Neural cell (in vitro differentiated cells): ENCODE results near the gene ZSWIM5. TPM values are rescaled to one million over a fixed set of nuclear protein-coding genes. Genes with fewer than 3 reads are reported as not detected.

ENCODE experiments used
- H2AFZ ChIP-seq: fragments of 200-600, 300-800 bp; sonication (generic), shearing (Covaris generic); 2 replicates; pipeline ENCODE4 v1.6.0; 2014; ENCODE audit warnings: low read depth, mild to moderate bottlenecking, antibody characterized with exemption, low read length, moderate library complexity
- H3F3A ChIP-seq: fragments of 200-600 bp; shearing (Covaris generic); 2 replicates; pipeline ENCODE4 v1.6.1; 2016; ENCODE audit warnings: mild to moderate bottlenecking, moderate library complexity, mixed read lengths, antibody characterized with exemption, low read length; ENCODE audit not compliant: insufficient read depth, poor library complexity, severe bottlenecking
- H3K27ac ChIP-seq: fragments of 200-600, 300-800 bp; sonication (generic), shearing (Covaris generic); 2 replicates; pipeline ENCODE4 v1.5.1; 2014; ENCODE audit warnings: mild to moderate bottlenecking, low read length, moderate library complexity
- H3K27me3 ChIP-seq: fragments of 300-800, 200-600 bp; sonication (generic), shearing (Covaris generic); 2 replicates; pipeline ENCODE4 v1.6.0; 2014; ENCODE audit warnings: mild to moderate bottlenecking, low read depth, low read length, moderate library complexity; ENCODE audit not compliant: insufficient read depth
- H3K36me3 ChIP-seq: fragments of 300-800, 200-600 bp; sonication (generic), shearing (Covaris generic); 2 replicates; pipeline ENCODE4 v1.5.1; 2014; ENCODE audit warnings: mild to moderate bottlenecking, antibody characterized with exemption, low read length, moderate library complexity; ENCODE audit not compliant: insufficient read depth
- H3K4me2 ChIP-seq: fragments of 300-800, 200-600 bp; sonication (generic), shearing (Covaris generic); 2 replicates; pipeline ENCODE4 v1.6.0; 2014; ENCODE audit warnings: mild to moderate bottlenecking, low read length
- H3K4me3 ChIP-seq: fragments of 300-800, 200-600 bp; sonication (generic), shearing (Covaris generic); 2 replicates; pipeline ENCODE4 v1.5.1; 2014; ENCODE audit warnings: mild to moderate bottlenecking, low read length, moderate library complexity
- H3K79me2 ChIP-seq: fragments of 200-600 bp; shearing (Covaris generic); replicated peaks from 2 replicates; pipeline ENCODE4 v1.6.0; 2014; ENCODE audit warnings: mild to moderate bottlenecking, low read length, moderate library complexity; ENCODE audit not compliant: insufficient read depth
- H3K9ac ChIP-seq: fragments of 300-800, 200-600 bp; sonication (generic), shearing (Covaris generic); 2 replicates; pipeline ENCODE4 v1.6.1; 2016; ENCODE audit warnings: mild to moderate bottlenecking, low read length, mixed read lengths
- H3K9me2 ChIP-seq: fragments of 200-600 bp; shearing (Covaris generic); 2 replicates; pipeline ENCODE4 v1.6.1; 2016; ENCODE audit warnings: mild to moderate bottlenecking, low read length, mixed read lengths; ENCODE audit not compliant: insufficient read depth
- H3K9me3 ChIP-seq: fragments of 200-600, 300-800 bp; sonication (generic), shearing (Covaris generic); 2 replicates; pipeline ENCODE4 v1.6.1; 2016; ENCODE audit warnings: mild to moderate bottlenecking, mixed run types, low read length, moderate library complexity, mixed read lengths
- H4K20me1 ChIP-seq: fragments of 200-600 bp; shearing (Covaris generic); 2 replicates; pipeline ENCODE4 v1.6.1; 2016; ENCODE audit warnings: mild to moderate bottlenecking, mixed run types; ENCODE audit not compliant: insufficient read depth
- EP300 ChIP-seq: fragments of 450-650 bp; conservative IDR thresholded peaks from 2 replicates; pipeline ENCODE4 v1.6.1; 2014; ENCODE audit warnings: antibody characterized with exemption, mild to moderate bottlenecking, moderate library complexity; ENCODE audit not compliant: poor library complexity, severe bottlenecking
- EZH2 ChIP-seq: fragments of 200-600, 300-800 bp; shearing (Covaris generic), sonication (generic); IDR thresholded peaks from 2 replicates; pipeline ENCODE4 v1.6.1; 2014; ENCODE audit warnings: antibody characterized with exemption, low read length, borderline replicate concordance, mild to moderate bottlenecking; ENCODE audit not compliant: insufficient read depth, poor library complexity, severe bottlenecking
- MXI1 ChIP-seq: fragments of 450-650 bp; conservative IDR thresholded peaks from 2 replicates; pipeline ENCODE4 v1.6.1; 2014; ENCODE audit warnings: antibody characterized with exemption, mild to moderate bottlenecking; ENCODE audit not compliant: poor library complexity, severe bottlenecking
- POLR2AphosphoS5 ChIP-seq: IDR thresholded peaks from 2 replicates; pipeline ENCODE4 v1.6.1; 2012
- RAD21 ChIP-seq: fragments of 450-650 bp; conservative IDR thresholded peaks from 2 replicates; pipeline ENCODE4 v1.6.1; 2014; ENCODE audit warnings: antibody characterized with exemption, mild to moderate bottlenecking, moderate library complexity
- REST ChIP-seq: IDR thresholded peaks from 2 replicates; pipeline ENCODE4 v1.6.1; 2012; ENCODE audit warnings: borderline replicate concordance
- SMC3 ChIP-seq: fragments of 450-650 bp; conservative IDR thresholded peaks from 2 replicates; pipeline ENCODE4 v1.6.1; 2014; ENCODE audit warnings: antibody characterized with exemption, mild to moderate bottlenecking, moderate library complexity; ENCODE audit not compliant: poor library complexity
- TAF1 ChIP-seq: IDR thresholded peaks from 2 replicates; pipeline ENCODE4 v1.6.1; 2012; ENCODE audit warnings: low read depth
- polyA plus RNA-seq: library from polyadenylated mRNA; depleted of rRNA; stranded (reverse); fragments of >200 nt; gene quantifications from 2 replicates; pipeline ENCODE4 v1.2.3, GENCODE V29; 2014
- TF ChIP-seq, protein P1 (sequence below): fragments of 450-650 bp; IDR thresholded peaks from 2 replicates; pipeline ENCODE4 v1.5.1; 2014; ENCODE audit warnings: antibody characterized with exemption, mild to moderate bottlenecking, moderate library complexity; ENCODE audit not compliant: poor library complexity, severe bottlenecking

The ZSWIM5 gene
- polyA plus RNA-seq, 1 donor from 2014 or later = 27.2 TPM

- TF ChIP-seq EP300 = no peak
- TF ChIP-seq, protein P1, sequence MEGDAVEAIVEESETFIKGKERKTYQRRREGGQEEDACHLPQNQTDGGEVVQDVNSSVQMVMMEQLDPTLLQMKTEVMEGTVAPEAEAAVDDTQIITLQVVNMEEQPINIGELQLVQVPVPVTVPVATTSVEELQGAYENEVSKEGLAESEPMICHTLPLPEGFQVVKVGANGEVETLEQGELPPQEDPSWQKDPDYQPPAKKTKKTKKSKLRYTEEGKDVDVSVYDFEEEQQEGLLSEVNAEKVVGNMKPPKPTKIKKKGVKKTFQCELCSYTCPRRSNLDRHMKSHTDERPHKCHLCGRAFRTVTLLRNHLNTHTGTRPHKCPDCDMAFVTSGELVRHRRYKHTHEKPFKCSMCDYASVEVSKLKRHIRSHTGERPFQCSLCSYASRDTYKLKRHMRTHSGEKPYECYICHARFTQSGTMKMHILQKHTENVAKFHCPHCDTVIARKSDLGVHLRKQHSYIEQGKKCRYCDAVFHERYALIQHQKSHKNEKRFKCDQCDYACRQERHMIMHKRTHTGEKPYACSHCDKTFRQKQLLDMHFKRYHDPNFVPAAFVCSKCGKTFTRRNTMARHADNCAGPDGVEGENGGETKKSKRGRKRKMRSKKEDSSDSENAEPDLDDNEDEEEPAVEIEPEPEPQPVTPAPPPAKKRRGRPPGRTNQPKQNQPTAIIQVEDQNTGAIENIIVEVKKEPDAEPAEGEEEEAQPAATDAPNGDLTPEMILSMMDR = no peak
- TF ChIP-seq RAD21 = no peak
- no peak for TF ChIP-seq REST
- no peak for TF ChIP-seq POLR2AphosphoS5
- no peak for TF ChIP-seq TAF1
- TF ChIP-seq EZH2 = no peak
- TF ChIP-seq MXI1 = no peak
- no peak for TF ChIP-seq SMC3
- Histone ChIP-seq H3F3A (no peaks in the 10 kb centered on the region), H3K27ac (no peak overlapping the region), H3K9ac (no peak overlapping the region), H3K4me2 (no peak overlapping the region), H3K79me2 (no peaks in the 10 kb centered on the region), H3K27me3 (no peaks in the 10 kb centered on the region), H3K9me3 (no peaks in the 10 kb centered on the region), H2AFZ (no peak overlapping the region), H3K9me2 (no peaks in the 10 kb centered on the region), H3K4me3 (no peak overlapping the region), H3K36me3 (no peaks in the 10 kb centered on the region), H4K20me1 (no peaks in the 10 kb centered on the region)
Observed at GRCh38 chr1:44995467-44996238, 210.8 kb downstream of the ZSWIM5 start.

- Histone ChIP-seq H3K27ac (no peak overlapping the region), H3K4me3 (no peak overlapping the region), H3K9ac (no peak overlapping the region), H3K36me3 (no peaks in the 10 kb centered on the region), H3K79me2 (no peaks in the 10 kb centered on the region), H3F3A (no peaks in the 10 kb centered on the region), H3K9me3 (no peaks in the 10 kb centered on the region), H3K9me2 (no peaks in the 10 kb centered on the region), H3K27me3 (no peaks in the 10 kb centered on the region), H4K20me1 (no peaks in the 10 kb centered on the region), H2AFZ (no peak overlapping the region), H3K4me2 (no peak overlapping the region)
- no peak for TF ChIP-seq EZH2
- no peak for TF ChIP-seq POLR2AphosphoS5
- no peak for TF ChIP-seq SMC3
Observed at GRCh38 chr1:44994309-44994898, 212.0 kb downstream of the ZSWIM5 start.
